HUES6 (cell line): ENCODE results near the gene SELP.

ENCODE experiments used
- H3K27ac ChIP-seq: 2 replicates; pipeline ENCODE4 v1.7.0; 2013; ENCODE audit warnings: low read depth, mild to moderate bottlenecking, low read length, inconsistent platforms
- H3K27me3 ChIP-seq: 2 replicates; pipeline ENCODE4 v1.6.1; 2013; ENCODE audit warnings: low read length; ENCODE audit not compliant: control insufficient read depth, insufficient read depth
- H3K36me3 ChIP-seq: 2 replicates; pipeline ENCODE4 v1.6.1; 2013; ENCODE audit warnings: low read length; ENCODE audit not compliant: control insufficient read depth, insufficient read depth
- H3K4me1 ChIP-seq: 2 replicates; pipeline ENCODE4 v1.6.1; 2013; ENCODE audit warnings: low read length; ENCODE audit not compliant: control insufficient read depth, insufficient read depth
- H3K4me3 ChIP-seq: 2 replicates; pipeline ENCODE4 v1.5.1; 2013; ENCODE audit warnings: low read depth, low read length
- H3K9ac ChIP-seq: one replicate; pipeline ENCODE4 v1.6.1; 2013; ENCODE audit warnings: mild to moderate bottlenecking, low read length
- H3K9me3 ChIP-seq: 2 replicates; pipeline ENCODE4 v1.6.1; 2013; ENCODE audit warnings: low read depth, low read length; ENCODE audit not compliant: control insufficient read depth, insufficient read depth

SELP gene

DNA sequence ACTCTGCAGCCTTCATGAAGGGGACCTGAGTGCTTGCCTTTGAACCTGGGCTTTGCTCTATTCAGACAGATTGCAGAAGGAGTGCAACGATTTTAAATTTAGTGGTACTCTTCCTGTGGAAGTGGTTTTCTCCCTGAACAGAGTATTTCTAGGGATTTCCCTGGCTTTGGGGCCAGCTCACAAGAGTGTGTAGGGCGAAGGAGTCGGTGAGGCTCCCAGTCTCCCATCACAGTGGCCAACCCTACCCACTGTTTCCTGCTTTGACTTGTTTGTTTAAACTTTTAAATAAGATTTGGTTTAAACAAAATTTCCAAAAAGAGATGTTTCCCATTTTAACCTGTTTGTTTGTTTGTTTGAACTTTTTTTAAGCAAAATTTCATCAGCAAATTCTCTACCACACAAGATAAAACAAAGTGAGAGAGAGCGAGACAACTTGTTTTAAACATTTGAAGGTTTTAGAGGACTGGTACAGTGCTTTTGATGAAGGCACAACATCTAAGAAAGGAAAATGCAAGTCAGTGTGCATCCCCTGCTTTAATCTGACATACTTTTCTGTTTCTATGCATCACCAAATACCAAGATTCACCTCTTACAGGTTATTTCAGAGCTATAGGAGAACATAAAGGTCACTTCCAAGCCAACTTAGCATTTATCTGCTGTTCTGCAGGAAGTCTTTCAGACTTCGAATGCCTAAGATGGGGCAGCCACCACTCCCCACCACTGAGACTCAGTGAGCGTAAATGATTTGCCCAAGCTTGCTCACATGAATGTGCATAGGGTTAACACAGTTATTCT, 6.6 kb downstream of the SELP start:
- Histone ChIP-seq H3K27me3 (no peaks in the 10 kb centered on the region), H3K4me3 (no peak overlapping the region), H3K9me3 (no peaks in the 10 kb centered on the region), H3K4me1 (no peaks in the 10 kb centered on the region), H3K36me3 (no peaks in the 10 kb centered on the region), H3K9ac (no peak overlapping the region), H3K27ac (no peak overlapping the region)

DNA sequence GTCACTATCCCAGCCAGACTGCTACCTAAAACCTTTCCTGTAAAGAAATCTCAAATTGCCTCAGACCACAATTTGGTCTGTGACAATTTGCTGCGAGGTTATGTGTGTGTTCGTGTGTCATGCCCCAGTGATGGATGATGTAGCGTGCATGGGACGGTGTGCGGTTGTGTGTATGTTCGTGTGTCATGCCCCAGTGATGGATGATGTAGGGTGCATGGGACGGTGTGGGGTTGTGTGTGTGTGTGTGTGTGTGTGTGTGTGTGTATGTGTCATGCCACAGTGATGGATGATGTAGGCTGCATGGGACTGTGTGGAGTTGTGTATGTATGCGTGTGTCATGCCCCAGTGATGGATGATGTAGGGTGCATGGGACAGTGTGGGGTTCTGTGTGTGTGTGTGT, 9.4 kb downstream of the SELP start:
- Histone ChIP-seq H3K9me3 (no peaks in the 10 kb centered on the region), H3K4me1 (no peaks in the 10 kb centered on the region), H3K9ac (no peak overlapping the region), H3K36me3 (no peaks in the 10 kb centered on the region), H3K27me3 (no peaks in the 10 kb centered on the region), H3K4me3 (no peak overlapping the region), H3K27ac (no peak overlapping the region)

DNA sequence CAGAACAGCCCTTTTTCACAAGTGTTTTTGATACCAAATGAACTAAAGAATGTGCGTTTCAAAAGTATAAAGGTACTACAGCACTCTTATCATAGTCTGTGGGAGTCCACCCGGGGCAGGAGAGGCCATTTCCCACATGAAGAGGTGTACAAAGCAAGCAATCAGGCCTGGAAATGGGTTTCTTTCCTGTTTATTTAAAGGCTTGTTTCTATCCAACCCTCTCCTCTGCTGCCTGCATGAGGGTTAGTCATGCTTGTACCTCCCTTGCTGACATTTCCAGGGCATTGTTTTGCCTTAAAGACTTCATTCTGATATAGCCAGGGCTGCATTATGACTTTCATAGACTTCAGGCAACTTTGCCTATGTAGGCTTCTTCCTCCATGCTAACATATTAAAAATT, 11.6 kb downstream of the SELP start:
- Histone ChIP-seq H3K4me1 (no peaks in the 10 kb centered on the region), H3K9ac (no peak overlapping the region), H3K27ac (no peak overlapping the region), H3K4me3 (no peak overlapping the region), H3K9me3 (no peaks in the 10 kb centered on the region), H3K36me3 (no peaks in the 10 kb centered on the region), H3K27me3 (no peaks in the 10 kb centered on the region)

DNA sequence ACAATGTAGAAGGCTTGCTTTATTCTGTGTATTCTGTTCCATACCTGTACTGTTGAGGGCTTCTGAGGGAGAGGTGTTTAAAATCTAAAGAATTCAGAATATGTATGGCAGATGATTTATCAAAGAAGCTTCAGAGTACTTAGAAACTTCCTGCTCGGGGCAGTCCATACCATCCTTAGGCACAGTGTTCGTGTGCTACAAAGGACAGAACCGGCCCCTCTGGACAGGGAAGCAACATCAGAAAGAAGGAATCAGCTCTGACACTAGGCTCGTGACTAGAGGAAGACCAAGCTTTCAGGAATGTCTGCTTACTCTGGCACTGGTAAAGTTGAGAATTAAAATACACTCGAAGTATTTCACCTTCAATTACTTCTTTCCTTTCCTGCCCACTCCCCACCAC, 14.1 kb downstream of the SELP start:
- H3K27ac ChIP-seq, result no peak overlapping the region
- H3K27me3 ChIP-seq, result no peaks in the 10 kb centered on the region
- H3K36me3 ChIP-seq, result no peaks in the 10 kb centered on the region
- no peak overlapping the region for H3K9ac ChIP-seq
- no peaks in the 10 kb centered on the region for H3K9me3 ChIP-seq
- H3K4me1 ChIP-seq, result no peaks in the 10 kb centered on the region
- H3K4me3 ChIP-seq, result no peak overlapping the region

DNA sequence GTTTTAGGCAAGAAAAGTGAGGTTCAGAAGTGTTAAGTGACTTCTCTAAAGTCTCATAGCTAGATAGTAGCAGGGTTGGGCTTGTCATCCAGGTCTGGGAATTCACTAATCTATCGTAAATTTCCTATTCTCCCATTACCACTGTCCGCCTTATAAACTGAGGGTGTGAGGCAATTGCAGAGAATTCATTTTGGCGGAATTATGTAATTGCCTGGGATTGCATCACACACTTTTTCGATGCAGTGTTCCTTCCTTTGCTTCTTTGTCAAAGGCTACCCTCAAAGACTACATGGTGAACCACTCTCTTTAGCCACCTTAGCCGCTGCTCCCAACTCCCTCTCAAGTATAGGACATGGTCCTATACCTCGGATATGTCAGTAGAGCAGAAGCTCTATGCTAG, 19.1 kb downstream of the SELP start:
- Histone ChIP-seq H3K27ac (no peak overlapping the region), H3K9ac (no peak overlapping the region), H3K9me3 (no peaks in the 10 kb centered on the region), H3K27me3 (no peaks in the 10 kb centered on the region), H3K4me3 (no peak overlapping the region), H3K36me3 (no peaks in the 10 kb centered on the region), H3K4me1 (no peaks in the 10 kb centered on the region)

DNA sequence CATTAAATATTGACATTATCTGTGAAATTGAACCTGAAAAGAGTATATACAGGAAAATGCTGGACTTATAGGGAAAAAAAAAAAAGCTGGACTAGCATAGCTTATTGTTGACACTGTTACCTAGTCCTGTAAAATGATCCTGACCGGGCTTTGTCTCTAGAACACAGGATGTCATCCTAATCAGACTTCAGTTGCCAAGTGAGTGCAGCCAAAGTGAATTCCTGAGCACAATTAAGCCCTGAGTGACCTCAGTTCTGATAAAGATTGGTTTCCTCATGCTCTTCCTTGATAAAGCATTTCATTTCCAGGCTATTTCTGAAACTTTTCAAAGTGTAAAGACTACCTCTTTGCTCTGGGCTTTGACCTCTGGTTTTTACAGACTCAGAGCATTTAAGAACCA, 19.8 kb downstream of the SELP start:
- Histone ChIP-seq H3K4me1 (no peaks in the 10 kb centered on the region), H3K27ac (no peak overlapping the region), H3K4me3 (no peak overlapping the region), H3K27me3 (no peaks in the 10 kb centered on the region), H3K36me3 (no peaks in the 10 kb centered on the region), H3K9ac (no peak overlapping the region), H3K9me3 (no peaks in the 10 kb centered on the region)

DNA sequence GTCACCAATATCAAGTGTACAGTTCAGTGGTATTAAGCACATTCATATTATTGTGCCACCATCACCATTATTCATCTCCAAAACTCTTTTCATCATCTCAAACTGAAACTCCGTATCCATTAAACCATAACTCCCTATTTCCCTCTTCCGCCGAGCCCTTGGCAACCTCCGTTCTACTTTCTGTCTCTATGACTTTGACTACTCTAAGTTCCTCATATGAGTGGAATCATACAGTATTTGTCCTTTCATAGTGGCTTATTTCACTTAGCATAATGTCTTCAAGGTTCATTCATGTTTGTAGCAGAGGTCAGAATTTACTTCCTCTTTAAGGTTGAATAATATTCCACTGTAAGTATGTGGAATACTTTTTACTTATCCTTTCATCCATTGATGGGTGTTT, 21.7 kb downstream of the SELP start:
- Histone ChIP-seq H3K4me3 (no peak overlapping the region), H3K36me3 (no peaks in the 10 kb centered on the region), H3K9ac (no peak overlapping the region)

DNA sequence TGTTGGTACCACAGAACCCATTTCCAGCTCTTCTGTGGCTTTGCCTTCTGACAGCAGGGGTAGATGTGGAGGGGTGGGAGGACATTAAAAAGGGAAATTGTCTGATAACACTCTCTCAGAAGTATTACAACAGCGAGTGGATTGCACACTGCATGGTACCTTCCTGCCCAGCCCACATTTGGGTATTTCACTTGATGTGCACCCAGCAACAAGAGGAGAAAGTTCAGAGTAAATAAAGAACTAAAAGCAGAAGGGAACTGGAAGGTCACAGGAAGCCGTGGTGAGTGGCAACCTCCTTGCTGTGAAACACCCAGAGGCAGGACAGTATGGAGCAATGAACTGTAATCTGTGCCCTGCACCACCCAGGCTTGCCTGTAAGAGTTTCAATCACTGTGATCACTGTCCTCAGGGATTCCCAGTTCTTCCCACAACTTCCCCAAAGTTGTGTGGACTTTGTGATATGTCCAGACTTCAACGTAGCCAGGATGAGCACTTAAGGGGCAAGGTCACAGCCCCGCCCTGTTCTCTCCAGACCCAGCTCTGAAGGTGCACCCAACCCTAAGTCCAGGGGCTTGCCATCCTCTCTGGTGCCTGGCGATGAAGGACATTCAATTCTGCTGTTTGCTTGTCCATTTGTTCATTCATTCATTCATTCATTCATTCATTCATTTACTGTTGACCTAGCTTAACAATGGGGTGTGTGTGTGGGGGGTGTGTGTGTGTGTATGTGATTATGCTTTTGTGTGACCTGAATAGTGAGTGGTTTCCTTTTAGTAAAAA, 25.0 kb downstream of the SELP start:
- Histone ChIP-seq H3K4me3 (no peak overlapping the region), H3K27ac (no peak overlapping the region), H3K36me3 (no peaks in the 10 kb centered on the region), H3K27me3 (no peaks in the 10 kb centered on the region), H3K9ac (no peak overlapping the region), H3K9me3 (no peaks in the 10 kb centered on the region), H3K4me1 (no peaks in the 10 kb centered on the region)

More for the DNA sequence above, 21.7 kb downstream of the SELP start:
- Histone ChIP-seq H3K4me1 (no peaks in the 10 kb centered on the region), H3K27ac (no peak overlapping the region), H3K9me3 (no peaks in the 10 kb centered on the region), H3K27me3 (no peaks in the 10 kb centered on the region)

DNA sequence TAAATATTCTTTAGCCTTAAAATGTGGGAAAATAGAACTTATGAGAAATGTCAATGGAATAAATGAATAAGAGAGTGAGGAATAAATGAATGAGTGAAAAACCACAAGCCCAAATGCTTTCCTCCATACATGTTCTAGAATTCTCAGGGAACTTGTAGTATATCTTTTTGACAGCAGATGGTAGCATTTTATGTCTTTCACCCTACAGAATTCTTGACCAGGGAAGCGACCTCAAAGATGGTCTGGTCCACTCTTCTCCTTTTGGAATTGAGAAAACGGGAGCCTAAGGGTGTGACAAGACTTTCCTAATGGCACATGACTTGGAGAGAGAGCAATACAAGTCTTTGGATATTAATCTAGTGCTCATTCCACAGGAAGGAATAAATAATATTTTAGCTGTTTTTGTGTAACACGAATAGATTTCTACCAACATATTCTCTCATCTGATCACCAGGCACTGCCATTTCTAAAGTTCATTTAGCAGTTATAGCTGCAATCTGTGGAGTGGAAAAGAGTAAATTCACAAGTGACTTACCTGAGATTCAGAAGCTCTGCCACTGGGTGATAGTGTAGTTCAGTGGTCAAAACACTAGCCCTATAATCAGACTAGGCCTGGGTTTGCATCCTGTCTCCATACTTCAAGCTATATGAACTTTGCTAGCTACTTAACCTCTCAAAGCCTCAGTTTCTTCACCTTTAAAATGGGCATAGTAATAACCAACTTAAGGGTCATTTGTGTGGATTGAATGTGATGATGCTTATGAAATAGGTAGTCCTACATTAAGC, 28.6 kb downstream of the SELP start:
- H3K4me3 ChIP-seq, result no peak overlapping the region
- H3K4me1 ChIP-seq, result no peaks in the 10 kb centered on the region
- H3K27ac ChIP-seq, result no peak overlapping the region
- no peaks in the 10 kb centered on the region for H3K9me3 ChIP-seq
- H3K9ac ChIP-seq, result no peak overlapping the region
- no peaks in the 10 kb centered on the region for H3K27me3 ChIP-seq
- no peaks in the 10 kb centered on the region for H3K36me3 ChIP-seq

DNA sequence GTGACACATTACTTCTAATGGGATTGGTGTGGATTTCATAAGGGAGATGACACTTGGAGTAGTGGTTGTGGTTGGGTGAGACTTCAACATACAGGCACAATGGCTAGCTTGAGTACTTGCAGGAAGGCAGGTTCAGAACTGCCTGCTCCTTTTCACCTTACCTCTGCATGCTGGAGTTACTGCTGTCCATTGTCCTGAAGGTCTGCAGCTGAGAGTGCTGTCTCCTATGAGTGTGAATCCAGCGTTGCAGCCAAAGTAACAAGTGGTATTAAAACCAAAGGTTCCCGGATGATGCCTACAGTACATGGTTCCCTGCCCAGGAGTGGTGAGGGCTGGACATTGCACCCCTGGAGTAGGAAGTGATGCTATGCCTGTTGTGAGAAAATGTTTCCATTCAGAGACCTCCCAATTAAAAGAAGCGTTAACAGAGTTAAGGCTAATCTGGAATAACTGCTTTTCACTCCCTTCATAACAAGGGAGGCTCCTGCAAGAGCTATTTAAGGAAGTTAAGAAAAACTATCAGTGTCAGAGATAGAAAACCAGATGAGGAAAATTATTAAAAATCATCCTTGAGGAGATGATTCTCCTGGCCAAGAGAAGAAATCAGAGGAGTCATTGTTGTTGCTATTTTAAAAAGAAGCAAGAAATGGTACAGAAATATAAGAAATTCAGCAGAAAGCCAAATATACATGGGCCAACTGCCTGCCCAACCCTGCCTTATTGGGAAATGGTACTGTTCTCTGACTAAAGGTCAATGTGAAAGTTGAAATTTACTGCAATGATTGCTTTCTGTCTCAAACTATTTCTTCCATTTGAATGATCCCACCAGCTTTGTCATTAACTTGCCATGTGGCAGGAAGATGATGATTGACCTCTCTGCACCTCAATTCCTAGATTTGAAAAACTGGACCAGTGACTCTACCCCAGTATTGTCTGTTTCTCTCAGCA, 33.9 kb downstream of the SELP start:
- no peak overlapping the region for H3K27ac ChIP-seq
- H3K4me1 ChIP-seq, result no peaks in the 10 kb centered on the region
- H3K4me3 ChIP-seq, result no peak overlapping the region
- 0 out of 2 replicates have a peak, but pooled peaks cover 3% of the 10 kb centered on the region for H3K27me3 ChIP-seq
- H3K36me3 ChIP-seq, result no peaks in the 10 kb centered on the region
- H3K9me3 ChIP-seq, result no peaks in the 10 kb centered on the region
- no peak overlapping the region for H3K9ac ChIP-seq
